ENCODE results near the gene TGM6.

TGM6 gene

GRCh38 chr20:2365091-2365490, 15.6 kb upstream of the TGM6 start:
- DNase-seq, result no peak

GRCh38 chr20:2365666-2366065, 15.0 kb upstream of the TGM6 start:
- DNase-seq, result no peak

- no peak for DNase-seq
These were observed 12.1 kb upstream of the TGM6 start for GRCh38 chr20:2368621-2369020.

- no peak for DNase-seq
These were observed 7.6 kb upstream of the TGM6 start for GRCh38 chr20:2373098-2373497.

- no peak for DNase-seq
These were observed 6.2 kb upstream of the TGM6 start for GRCh38 chr20:2374346-2375125.

GRCh38 chr20:2378893-2379292, 1.8 kb upstream of the TGM6 start:
- DNase-seq, result no peak

GRCh38 chr20:2379511-2380229, 1.0 kb upstream of the TGM6 start:
- no peak for DNase-seq

GRCh38 chr20:2381303-2381702, 602 bp downstream of the TGM6 start:
- DNase-seq, result no peak

- no peak for DNase-seq
These were observed 2.1 kb downstream of the TGM6 start for GRCh38 chr20:2382833-2383232.

GRCh38 chr20:2385026-2385425, 4.3 kb downstream of the TGM6 start:
- no peak for DNase-seq

GRCh38 chr20:2385496-2385895, 4.8 kb downstream of the TGM6 start:
- DNase-seq, result no peak

- DNase-seq, result no peak
These were observed 5.9 kb downstream of the TGM6 start for GRCh38 chr20:2386516-2387179.

- DNase-seq, result no peak
These were observed 6.5 kb downstream of the TGM6 start for GRCh38 chr20:2387180-2387577.

- DNase-seq, result no peak
These were observed 6.9 kb downstream of the TGM6 start for GRCh38 chr20:2387580-2387979.

GRCh38 chr20:2390951-2391675, 10.4 kb downstream of the TGM6 start:
- DNase-seq, result no peak

GRCh38 chr20:2394411-2395055, 13.8 kb downstream of the TGM6 start:
- no peak for DNase-seq

- no peak for DNase-seq
These were observed 14.4 kb downstream of the TGM6 start for GRCh38 chr20:2395136-2395535.

GRCh38 chr20:2396241-2396814, 15.6 kb downstream of the TGM6 start:
- DNase-seq, result no peak

- DNase-seq, result no peak
These were observed 16.4 kb downstream of the TGM6 start for GRCh38 chr20:2397091-2397490.

- DNase-seq, result no peak
These were observed 17.0 kb downstream of the TGM6 start for GRCh38 chr20:2397595-2398145.

- no peak for DNase-seq
These were observed 17.7 kb downstream of the TGM6 start for GRCh38 chr20:2398449-2398848.

GRCh38 chr20:2399390-2399789, 18.7 kb downstream of the TGM6 start:
- no peak for DNase-seq
